CD14-positive monocyte (primary cell): ENCODE results near the gene SEMA5B. TPM values are rescaled to one million over a fixed set of nuclear protein-coding genes. Genes with fewer than 3 reads are reported as not detected.

ENCODE experiments used
- DNase-seq, 3 donors: peaks; one replicate each; pipeline ENCODE4 v3.0.0-alpha.2; 2011 to 2022
- H2AFZ ChIP-seq: 2 replicates; pipeline ENCODE4 v1.6.0; 2012; ENCODE audit warnings: mild to moderate bottlenecking, low read depth, low read length, inconsistent platforms; ENCODE audit not compliant: insufficient read depth, poor library complexity, severe bottlenecking
- H3K27ac ChIP-seq, 2 donors: 1 replicate in 1 of 2; 2 replicates in 1 of 2; pipeline ENCODE4 v1.5.1; 2012 to 2013; ENCODE audit warnings: low read length in 2 of 2, control low read depth in 1 of 2, inconsistent platforms in 1 of 2, low read depth in 1 of 2, mild to moderate bottlenecking in 1 of 2
- H3K27me3 ChIP-seq, 2 donors: one replicate each; pipeline versions ENCODE4 v1.6.0 to v1.6.1; 2011 to 2013; ENCODE audit warnings: low read length in 2 of 2; ENCODE audit not compliant: control insufficient read depth in 2 of 2, insufficient read depth in 2 of 2
- H3K36me3 ChIP-seq, 2 donors: replicated peaks in 1 of 2; 1 replicate in 1 of 2; 2 replicates in 1 of 2; pipeline versions ENCODE4 v1.5.1 to v1.6.1; 2012 to 2013; ENCODE audit warnings: low read length in 2 of 2, control low read depth in 1 of 2, inconsistent platforms in 1 of 2, mild to moderate bottlenecking in 1 of 2; ENCODE audit not compliant: insufficient read depth in 2 of 2, control insufficient read depth in 1 of 2
- H3K4me1 ChIP-seq, 2 donors: 1 replicate in 1 of 2; 2 replicates in 1 of 2; pipeline versions ENCODE4 v1.5.1 to v1.6.1; 2012 to 2013; ENCODE audit warnings: low read length in 2 of 2, control low read depth in 1 of 2, inconsistent platforms in 1 of 2, mild to moderate bottlenecking in 1 of 2, moderate library complexity in 1 of 2; ENCODE audit not compliant: insufficient read depth in 2 of 2, control insufficient read depth in 1 of 2
- H3K4me2 ChIP-seq: replicated peaks from 2 replicates; pipeline ENCODE3; 2012; ENCODE audit warnings: low read length, moderate library complexity, mild to moderate bottlenecking; ENCODE audit not compliant: poor library complexity, severe bottlenecking; ENCODE audit errors: extremely low read depth
- H3K4me3 ChIP-seq, 3 experiments: fragments of 200-600 bp in 1 of 3; sonication (generic) in 1 of 3; replicated peaks in 1 of 3; 1 replicate in 2 of 3; 2 replicates in 1 of 3; pipeline ENCODE4 v1.5.1; 2011 to 2013; ENCODE audit warnings: low read length in 3 of 3, mild to moderate bottlenecking in 3 of 3, control low read depth in 2 of 3, low read depth in 2 of 3, inconsistent platforms in 1 of 3, moderate library complexity in 1 of 3
- H3K79me2 ChIP-seq: 2 replicates; pipeline ENCODE4 v1.6.0; 2012; ENCODE audit warnings: mild to moderate bottlenecking, control low read depth, inconsistent platforms, low read length, moderate library complexity; ENCODE audit not compliant: insufficient read depth
- H3K9ac ChIP-seq: 2 replicates; pipeline ENCODE4 v1.6.0; 2017; ENCODE audit warnings: low read length, mild to moderate bottlenecking; ENCODE audit not compliant: insufficient read depth, poor library complexity, severe bottlenecking
- H3K9me3 ChIP-seq, 2 donors: replicated peaks in 1 of 2; 1 replicate in 1 of 2; 2 replicates in 1 of 2; pipeline versions ENCODE4 v1.5.1 to v1.6.1; 2012 to 2013; ENCODE audit warnings: low read length in 2 of 2, control low read depth in 1 of 2; ENCODE audit not compliant: control insufficient read depth in 1 of 2, insufficient read depth in 1 of 2
- H4K20me1 ChIP-seq: 2 replicates; pipeline ENCODE4 v1.6.0; 2012; ENCODE audit warnings: mild to moderate bottlenecking, low read length, control low read depth, moderate library complexity; ENCODE audit not compliant: insufficient read depth
- H3K27ac Mint-ChIP-seq, 7 donors: one replicate each; pipeline ENCODE4 v1.8.0; 2020; ENCODE audit warnings: mild to moderate bottlenecking in 7 of 7, mixed read lengths in 7 of 7, moderate library complexity in 6 of 7, inconsistent platforms in 2 of 7
- H3K27me3 Mint-ChIP-seq, 3 donors: one replicate each; pipeline ENCODE4 v1.8.0; 2021 to 2022; ENCODE audit warnings: low read depth in 3 of 3, mild to moderate bottlenecking in 3 of 3, mixed read lengths in 3 of 3, moderate library complexity in 3 of 3, inconsistent platforms in 1 of 3
- H3K36me3 Mint-ChIP-seq, 2 donors: one replicate each; pipeline ENCODE4 v1.8.0; 2020; ENCODE audit warnings: mixed read lengths in 2 of 2, inconsistent platforms in 1 of 2, mild to moderate bottlenecking in 1 of 2
- H3K4me1 Mint-ChIP-seq: one replicate; pipeline ENCODE4 v1.8.0; 2020; ENCODE audit warnings: mild to moderate bottlenecking, mixed read lengths
- H3K4me3 Mint-ChIP-seq, 2 donors: one replicate each; pipeline ENCODE4 v1.8.0; 2020; ENCODE audit warnings: mild to moderate bottlenecking in 2 of 2, mixed read lengths in 2 of 2, moderate library complexity in 1 of 2
- H3K9me3 Mint-ChIP-seq, 7 donors: one replicate each; pipeline ENCODE4 v1.8.0; 2020 to 2022; ENCODE audit warnings: mixed read lengths in 7 of 7, mild to moderate bottlenecking in 6 of 7, moderate library complexity in 6 of 7, inconsistent platforms in 2 of 7
- CTCF ChIP-seq: fragments of 200-600 bp; IDR thresholded peaks from one replicate; pipeline ENCODE4 v1.8.0; 2022; ENCODE audit warnings: antibody characterized with exemption, mild to moderate bottlenecking
- WGBS: methylation state at CpG from one replicate; pipeline ENCODE4 v1.1.5; 2013; ENCODE audit warnings: missing lambda C conversion rate; ENCODE audit not compliant: insufficient coverage; 5-methylcytosine and 5-hydroxymethylcytosine counted together
- intact Hi-C, 2 donors: fragments of 100-400 bp; cut with micrococcal nuclease; formaldehyde crosslinking; loops; one replicate each; pipeline versions ENCODE4 v1.15.0 to v1.15.1; 2023
- polyA plus RNA-seq, 3 donors: library from polyadenylated mRNA; depleted of rRNA in 1 of 3; unstranded in 2 of 3; stranded (reverse) in 1 of 3; fragments of 300-500 nt in 2 of 3; fragments of >200 nt in 1 of 3; fragmentation: Illumina TruSeq in 2 of 3; gene quantifications; 1 replicate in 2 of 3; 2 replicates in 1 of 3; pipeline ENCODE4 v1.2.3, GENCODE V29; 2012 to 2021

Gene SEMA5B
- polyA plus RNA-seq, 3 donors, result not detected

DNA sequence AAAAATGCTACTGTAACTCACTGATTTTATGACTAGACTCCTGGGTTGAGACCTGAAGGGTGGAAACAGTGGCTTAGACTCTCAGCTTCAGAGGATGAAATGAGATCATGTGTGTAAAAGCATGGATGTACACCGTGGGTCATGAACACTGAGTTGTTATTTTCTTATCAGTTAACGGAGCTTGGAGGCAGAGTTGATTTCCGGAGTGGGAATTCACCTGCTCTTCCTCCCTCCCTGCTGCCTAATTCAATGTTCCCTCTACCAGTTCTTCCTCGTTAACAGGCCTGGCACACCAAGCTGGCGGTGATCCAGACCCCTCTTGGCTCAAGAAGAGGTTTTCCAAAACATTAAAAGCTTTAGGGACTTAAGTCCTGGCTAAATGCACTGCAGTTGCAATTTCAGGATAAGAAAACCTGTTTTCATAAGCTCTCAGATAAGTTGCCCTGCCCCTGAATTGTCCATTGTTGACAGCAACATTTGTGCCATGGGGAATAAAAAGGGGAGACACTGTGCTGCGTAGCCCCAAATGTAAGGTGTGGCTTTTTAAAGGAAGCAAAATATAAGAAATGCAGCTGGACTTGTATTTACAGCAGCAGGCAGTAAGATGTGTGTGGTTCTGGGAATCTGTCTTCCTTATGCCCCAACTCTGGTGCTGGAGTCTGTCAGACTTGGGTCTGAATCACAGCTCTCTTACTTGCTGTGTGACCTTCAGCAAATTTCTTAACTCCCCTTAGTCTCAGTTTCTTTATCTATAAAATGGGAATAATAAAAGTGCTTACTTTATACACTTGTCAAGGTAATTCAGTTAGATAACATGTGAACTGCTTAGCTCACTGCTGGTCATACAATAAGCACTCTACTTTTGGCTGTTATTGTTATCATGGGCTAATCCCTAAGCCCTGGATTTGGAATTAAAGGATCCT, 49.2 kb upstream of the SEMA5B start:
- intact Hi-C loops, result no loop called here
- peaks cover 69% of the 10 kb centered on the region for H3K79me2 ChIP-seq
- H3K9me3 Mint-ChIP-seq, result no peaks in the 10 kb centered on the region
- peak overlapping the region in 1 of 2 donors; percentile 3 for H3K27ac ChIP-seq
- no peak for TF ChIP-seq CTCF
- peaks cover 30% of the 10 kb centered on the region for H3K4me1 Mint-ChIP-seq
- H2AFZ ChIP-seq, result no peak overlapping the region
- 43% methylated on average over 3 of the region's 6 CpGs for WGBS
- no peaks in the 10 kb centered on the region for H3K27me3 ChIP-seq
- H4K20me1 ChIP-seq, result no peaks in the 10 kb centered on the region
- no peak overlapping the region for H3K4me3 ChIP-seq
- peaks cover 0 to under 1% (median 0%) of the 10 kb centered on the region in 3 donors for H3K27me3 Mint-ChIP-seq
- peaks cover 2 to 5% of the 10 kb centered on the region in 2 donors for H3K36me3 Mint-ChIP-seq
- peak overlapping the region in 1 of 7 donors; percentile 51 for H3K27ac Mint-ChIP-seq
- no peaks in the 10 kb centered on the region for H3K36me3 ChIP-seq
- peaks cover 11 to 15% of the 10 kb centered on the region in 2 donors for H3K4me1 ChIP-seq
- no peak overlapping the region for H3K9ac ChIP-seq
- DNase-seq, result no peak
- H3K4me3 Mint-ChIP-seq, result no peak overlapping the region
- no peaks in the 10 kb centered on the region for H3K9me3 ChIP-seq
- no peak overlapping the region for H3K4me2 ChIP-seq

GRCh38 chr3:123076112-123076495, 48.5 kb upstream of the SEMA5B start:
- Mint-ChIP-seq H3K27ac (peak overlapping the region in 1 of 7 donors; percentile 32), H3K36me3 (peaks cover 2 to 5% of the 10 kb centered on the region in 2 donors), H3K27me3 (no peaks in the 10 kb centered on the region), H3K4me1 (peaks cover 30% of the 10 kb centered on the region), H3K4me3 (no peak overlapping the region), H3K9me3 (no peaks in the 10 kb centered on the region)
- Histone ChIP-seq H3K27me3 (no peaks in the 10 kb centered on the region), H3K4me2 (no peak overlapping the region), H3K36me3 (no peaks in the 10 kb centered on the region), H3K9ac (no peak overlapping the region), H4K20me1 (no peaks in the 10 kb centered on the region), H3K9me3 (no peaks in the 10 kb centered on the region), H3K4me1 (peaks cover 16% of the 10 kb centered on the region in 2 donors), H3K27ac (peak overlapping the region in 1 of 2 donors; percentile 3), H2AFZ (no peak overlapping the region), H3K4me3 (no peak overlapping the region), H3K79me2 (peaks cover 74% of the 10 kb centered on the region)
- WGBS, result 89% methylated on average over 3 of the region's 4 CpGs
- no peak for TF ChIP-seq CTCF
- DNase-seq, result no peak
- intact Hi-C loops, result no loop called here
